NCI-H2029 (cell line): Measurements from ENCODE around the gene DGKI.

ENCODE experiments used
- DNase-seq: peaks from one replicate; lab custom pipeline; 2025; lab: John Stamatoyannopoulos, UW

The DGKI gene

DNA sequence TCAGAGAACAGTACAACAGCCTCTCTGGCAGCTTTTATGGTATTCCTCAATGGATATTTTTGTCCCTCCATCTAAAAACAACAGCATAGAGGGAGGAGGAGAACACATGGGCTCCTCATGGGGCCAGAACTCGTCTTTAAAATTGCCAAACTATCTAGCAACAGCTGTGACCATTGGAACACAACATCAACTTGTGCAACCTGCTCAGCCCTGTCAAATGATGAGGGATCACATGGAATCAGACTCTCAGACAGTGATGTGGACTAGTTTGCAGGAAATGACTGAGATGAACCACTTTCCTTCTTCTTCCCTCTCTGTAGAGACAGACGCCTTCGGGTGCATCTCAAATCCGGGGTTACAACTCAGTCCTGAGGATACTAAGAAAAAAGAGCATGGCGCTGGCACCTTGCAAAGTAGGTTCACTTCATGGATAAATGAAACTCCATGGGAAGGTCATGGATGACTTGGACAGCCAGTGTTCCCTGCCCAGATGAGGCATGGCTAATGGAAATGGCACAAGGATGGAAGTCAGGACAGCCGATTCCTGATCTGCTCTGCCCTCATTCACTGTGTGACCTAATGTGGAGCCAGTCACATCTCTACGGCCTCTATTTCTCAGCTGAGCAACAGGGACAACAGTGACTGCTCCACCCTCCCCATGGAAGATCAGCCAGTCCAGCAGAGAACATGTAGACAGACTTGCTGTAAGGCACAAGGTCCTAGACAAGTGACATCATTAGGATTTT is 24.6 kb upstream of the DGKI start:
- no peak for DNase-seq

DNA sequence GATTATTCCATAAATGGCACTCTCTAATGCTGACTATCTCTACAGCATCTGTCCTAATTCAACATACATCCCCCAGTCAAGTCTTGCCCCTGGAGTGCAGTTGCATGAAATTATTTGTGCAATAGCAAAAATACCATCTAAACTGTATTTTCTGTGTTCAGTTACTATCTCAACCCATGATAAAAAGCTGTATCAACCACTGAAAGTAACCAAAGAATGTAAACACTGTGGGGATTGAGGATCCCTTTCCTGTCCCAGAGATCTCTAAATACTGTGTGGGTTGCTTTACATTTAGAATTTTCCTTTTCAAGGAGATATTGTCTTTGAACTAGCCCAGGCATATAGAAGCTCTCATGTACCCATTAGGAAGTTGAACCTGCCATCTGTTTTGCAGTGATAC is 23.9 kb upstream of the DGKI start:
- DNase-seq, result no peak

DNA sequence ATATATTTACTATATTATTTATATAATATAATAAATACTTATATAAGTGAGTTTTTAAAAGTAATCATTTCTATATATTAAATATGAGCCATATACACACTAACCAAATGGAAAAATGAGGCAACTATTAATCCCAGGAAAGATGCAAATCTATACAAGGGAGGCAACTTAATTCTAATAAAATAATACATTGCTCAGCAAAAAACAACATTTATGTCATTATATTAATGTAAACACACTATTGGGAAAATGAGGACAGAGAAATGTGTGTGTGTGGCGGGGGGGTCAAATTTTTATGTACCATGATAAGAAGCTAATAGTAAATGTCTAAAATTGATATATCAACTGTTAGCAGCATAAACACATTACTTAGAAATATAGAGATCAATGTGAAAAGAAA is 23.3 kb upstream of the DGKI start:
- no peak for DNase-seq

DNA sequence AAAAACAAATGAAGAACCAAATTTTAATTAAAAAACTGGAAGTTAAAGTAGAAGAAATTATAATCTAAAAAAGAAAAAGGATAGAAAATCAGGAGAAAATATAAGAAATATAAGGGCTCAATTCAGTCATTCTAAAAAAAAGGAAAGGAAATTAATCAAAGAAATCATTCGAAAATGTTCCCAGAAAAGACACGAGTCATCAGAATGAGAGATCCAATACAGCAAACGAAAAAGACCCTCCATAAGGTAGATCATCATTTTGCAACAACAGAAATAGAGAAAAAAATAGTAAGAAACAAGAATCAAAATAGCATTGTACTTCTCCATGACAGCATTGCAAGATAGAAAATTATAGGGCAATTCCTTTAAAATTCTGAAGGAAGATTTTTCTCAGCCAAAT is 22.5 kb upstream of the DGKI start:
- DNase-seq, result no peak

DNA sequence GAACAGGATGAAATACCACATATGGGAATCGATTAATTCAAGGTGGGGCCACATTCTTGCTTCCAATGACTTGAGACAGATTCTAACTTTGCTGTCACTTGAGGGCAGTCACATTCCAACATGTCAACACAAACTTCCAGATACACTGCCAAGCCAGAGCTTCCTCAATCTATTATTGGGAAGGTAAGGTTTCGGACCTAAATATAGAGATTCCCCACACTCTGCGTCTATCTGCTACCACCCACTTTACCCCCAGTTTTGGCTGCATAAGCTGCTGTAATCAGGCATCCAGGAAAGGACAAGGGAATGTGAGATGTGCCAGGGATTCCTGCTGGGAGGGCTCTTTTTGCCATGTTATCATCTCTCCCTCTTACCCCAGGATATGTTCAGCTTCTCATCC is 20.5 kb upstream of the DGKI start:
- DNase-seq, result no peak

DNA sequence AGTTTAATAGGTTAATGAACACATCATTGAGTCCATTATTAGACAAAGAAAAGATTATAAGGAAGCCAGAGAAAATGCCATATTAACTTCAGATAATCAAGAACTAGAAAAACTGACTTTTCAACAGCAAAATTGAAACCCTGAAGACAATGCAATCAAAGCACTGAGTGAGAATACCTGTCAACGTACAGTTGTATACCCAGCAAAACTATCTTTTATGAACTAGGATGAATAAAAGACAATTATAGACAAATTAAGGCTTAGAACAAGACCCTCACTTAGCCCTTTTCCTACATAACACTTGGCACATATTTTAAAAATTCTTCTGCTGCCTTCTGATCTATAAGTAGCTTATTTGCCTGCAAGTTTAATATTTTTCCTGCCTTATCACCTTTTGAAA is 19.0 kb upstream of the DGKI start:
- DNase-seq, result no peak

DNA sequence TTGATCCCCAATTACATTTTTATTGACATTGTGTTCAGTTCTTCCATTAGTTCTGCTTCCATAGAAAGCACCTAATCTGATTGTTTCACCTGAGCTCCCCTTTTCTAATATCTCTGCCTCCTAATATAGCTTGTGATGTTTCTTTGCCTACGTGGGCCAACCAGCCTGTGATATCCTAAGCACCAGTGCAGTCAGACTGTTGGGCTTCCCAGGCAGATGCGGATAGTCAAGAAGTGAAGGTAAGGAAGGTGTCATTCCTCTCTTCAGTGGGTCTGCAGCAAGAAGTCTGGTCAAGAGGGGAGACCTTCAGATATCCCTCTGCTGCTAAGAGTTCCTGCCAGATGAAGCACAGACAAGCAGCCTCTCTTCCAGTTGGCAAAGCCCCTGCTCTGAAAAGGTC is 16.2 kb upstream of the DGKI start:
- DNase-seq, result no peak

DNA sequence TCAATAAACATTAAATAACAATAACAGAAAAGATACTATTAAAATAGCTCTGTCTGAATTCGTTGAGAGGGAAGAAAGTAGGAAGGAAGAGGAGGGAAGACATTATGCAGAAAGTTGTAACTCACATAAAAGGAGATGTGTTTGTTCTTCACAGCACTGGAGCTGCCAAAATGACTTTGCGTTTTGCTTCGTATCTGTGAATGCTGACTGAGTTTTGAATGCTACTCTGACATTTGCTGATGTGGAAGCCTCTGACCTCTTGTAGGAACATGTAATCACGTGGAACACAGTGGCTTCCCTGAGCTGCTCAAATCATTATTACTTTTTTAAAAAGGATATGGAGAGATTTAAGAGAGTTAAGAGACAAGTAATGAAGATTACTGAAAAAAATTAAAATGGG is 15.6 kb upstream of the DGKI start:
- no peak for DNase-seq

DNA sequence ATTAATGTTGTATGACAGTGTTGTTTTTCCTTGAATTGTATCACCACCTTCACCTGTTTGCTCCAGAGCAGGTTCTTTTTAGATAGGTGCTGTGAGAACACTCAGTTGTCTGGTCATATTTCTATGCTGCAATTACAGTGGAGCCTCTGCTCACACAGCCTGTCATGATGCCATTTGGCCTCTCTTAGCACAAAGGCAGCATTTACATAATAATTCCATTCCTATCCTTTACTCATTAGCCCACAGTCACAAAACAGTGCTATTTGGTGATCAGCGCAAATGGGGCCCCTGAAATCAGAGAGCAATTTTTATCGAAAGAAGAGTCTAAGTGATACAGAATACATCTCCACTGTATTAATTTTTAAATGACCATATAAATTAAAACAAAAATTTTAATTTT is 13.8 kb upstream of the DGKI start:
- no peak for DNase-seq

DNA sequence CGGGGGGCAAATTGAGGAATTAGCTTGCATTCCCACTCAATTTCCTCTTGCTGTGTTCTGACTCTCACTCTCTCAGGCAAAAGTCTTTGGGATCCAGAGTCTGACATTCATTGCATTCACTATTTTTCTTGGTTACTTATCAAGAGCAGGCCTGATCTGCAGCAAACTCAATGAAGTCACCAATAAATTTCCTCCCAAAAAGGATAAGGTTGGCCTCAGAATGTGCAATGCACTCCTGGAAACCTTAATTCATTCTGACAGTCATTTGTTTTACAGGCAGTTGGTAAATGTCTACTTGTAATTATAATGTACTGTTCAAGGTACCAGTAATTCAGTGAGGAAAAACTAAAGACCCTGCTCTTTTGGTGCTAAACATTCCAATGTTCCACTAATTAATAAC is 6.3 kb upstream of the DGKI start:
- DNase-seq, result no peak

DNA sequence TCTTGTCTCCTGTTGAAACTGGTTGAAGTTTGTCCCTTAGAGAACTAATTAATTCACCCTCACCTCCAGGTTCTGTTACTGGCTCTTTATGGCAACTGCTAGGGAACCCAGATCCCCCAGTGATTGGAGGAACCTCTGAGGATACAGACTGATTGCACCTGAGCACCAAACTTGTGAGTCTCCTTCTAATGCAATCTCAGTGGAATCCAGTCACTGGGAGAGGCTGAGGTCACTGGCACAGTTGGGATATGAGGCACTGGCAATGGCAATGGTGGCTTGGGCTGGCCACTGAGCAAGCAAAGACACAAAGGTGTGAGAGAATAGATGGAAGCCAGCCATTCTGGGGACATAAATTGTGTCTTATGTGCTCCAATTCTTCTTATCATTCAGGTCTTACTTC is 5.3 kb upstream of the DGKI start:
- no peak for DNase-seq

DNA sequence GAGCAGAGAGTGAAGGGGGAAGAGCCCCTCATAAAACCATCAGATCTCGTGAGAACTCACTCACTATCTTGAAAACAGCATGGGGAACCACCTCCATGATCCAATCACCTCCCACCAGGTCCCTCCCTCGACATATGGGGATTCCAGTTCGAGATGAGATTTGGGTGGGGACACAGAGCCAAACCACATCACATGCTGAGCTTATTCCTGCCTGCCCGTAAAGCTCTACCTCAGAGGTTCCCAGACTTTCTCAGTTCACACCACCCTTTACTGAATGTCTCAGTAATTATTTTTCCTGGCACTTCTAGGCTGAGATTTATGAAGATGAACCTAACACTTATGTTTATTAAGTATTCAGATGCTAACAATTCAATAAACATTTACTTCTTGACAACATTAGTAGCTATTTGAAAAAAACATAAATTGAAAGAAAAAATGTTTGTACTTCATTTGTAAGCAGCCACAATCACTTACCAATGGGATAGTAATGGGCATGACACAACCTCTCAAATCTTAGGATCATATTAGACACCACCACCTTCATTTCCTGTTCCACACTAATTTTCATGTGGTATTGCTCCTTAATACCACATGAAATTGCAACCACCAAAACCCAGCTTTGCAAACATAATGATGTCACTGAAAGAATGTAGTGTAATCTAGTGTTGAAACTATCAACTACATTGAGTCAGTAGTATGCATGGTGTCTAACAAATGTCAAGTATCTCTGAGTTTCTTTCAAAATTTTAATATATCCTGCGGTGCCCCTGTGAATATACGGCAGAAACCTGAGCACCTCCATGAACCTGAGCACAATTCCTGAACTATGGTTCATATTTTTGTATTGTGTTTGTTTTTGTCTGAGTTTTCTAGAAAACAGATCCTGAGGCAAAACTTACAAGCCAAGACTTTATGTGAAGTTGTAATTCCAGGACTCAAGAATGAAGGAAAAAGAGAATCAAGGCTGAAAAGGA is 4.5 kb upstream of the DGKI start:
- DNase-seq, result no peak

DNA sequence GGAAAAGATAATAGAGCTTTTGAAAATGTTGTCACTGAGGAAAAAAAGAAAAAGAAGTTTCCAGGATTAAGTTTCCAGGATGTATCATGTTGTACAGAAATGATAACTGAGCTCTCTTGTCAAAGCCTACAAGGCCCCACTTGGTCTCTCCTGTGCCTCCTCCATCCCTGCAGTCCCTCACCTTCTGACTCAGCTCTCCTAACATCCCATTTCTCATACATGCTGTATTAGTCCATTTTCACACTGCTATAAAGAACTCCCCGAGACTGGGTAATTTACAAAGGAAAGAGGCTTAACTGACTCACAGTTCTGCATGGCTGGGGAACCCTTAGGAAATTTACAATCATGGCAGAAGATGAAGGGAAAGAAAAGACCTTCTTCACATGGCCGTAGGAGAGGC is 3.8 kb upstream of the DGKI start:
- DNase-seq, result no peak

DNA sequence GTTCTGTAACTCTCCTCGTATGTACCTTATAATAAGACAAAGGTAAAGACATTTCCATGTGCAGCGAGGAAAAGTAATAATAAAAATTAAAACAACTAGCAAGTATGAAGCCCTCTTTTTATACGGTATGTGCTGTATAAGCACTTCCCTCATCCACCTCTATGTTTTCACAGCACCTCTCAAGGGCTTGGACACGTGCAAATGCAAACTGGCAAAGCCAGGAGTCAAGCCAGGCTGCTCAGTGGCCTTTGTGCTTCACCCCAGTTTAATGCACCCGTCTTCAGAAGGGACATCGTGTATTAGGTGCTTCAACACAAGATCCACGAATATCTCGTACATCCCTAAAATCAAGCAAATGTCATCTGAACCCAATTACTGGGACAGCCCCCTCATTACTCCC is 1.3 kb upstream of the DGKI start:
- DNase-seq, result no peak

DNA sequence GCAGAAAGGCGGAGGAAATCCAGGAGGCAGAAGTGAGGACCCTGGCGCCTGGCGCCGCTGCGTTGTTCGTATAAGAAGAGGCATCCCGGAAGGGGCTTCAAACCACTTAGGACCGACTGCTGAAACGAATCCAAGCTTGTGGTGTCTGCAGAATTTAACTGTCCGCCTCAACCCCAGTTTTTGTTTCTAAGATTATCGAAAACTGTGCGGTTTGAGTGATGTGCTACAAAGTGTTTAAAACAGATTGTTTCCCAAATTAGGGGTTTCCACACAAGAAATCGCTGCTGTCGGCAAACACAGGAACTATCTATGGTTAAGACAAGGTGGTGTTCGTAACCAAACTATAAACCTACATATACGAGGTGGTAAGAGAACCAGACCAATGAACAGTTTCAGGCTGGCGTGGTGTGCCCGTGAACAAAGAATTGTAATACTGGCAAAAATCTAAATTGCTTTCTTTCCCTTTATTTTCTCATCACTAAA is 835 bp upstream of the DGKI start:
- no peak for DNase-seq

DNA sequence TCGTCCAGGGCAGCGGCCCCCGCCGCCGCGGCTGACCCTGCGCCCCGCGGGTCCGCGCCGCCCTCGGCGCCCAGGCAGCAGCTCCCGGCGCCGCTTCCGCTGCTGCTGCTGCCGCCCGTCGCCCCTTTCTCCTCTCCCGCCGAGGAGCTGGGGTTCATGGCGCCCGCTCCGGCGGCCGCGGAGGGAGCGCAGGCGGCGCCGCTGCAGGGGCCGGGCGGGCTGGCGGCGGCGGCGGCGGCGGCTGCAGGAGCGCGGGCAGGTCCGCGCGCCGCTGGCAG is 286 bp downstream of the DGKI start:
- DNase-seq, result no peak

DNA sequence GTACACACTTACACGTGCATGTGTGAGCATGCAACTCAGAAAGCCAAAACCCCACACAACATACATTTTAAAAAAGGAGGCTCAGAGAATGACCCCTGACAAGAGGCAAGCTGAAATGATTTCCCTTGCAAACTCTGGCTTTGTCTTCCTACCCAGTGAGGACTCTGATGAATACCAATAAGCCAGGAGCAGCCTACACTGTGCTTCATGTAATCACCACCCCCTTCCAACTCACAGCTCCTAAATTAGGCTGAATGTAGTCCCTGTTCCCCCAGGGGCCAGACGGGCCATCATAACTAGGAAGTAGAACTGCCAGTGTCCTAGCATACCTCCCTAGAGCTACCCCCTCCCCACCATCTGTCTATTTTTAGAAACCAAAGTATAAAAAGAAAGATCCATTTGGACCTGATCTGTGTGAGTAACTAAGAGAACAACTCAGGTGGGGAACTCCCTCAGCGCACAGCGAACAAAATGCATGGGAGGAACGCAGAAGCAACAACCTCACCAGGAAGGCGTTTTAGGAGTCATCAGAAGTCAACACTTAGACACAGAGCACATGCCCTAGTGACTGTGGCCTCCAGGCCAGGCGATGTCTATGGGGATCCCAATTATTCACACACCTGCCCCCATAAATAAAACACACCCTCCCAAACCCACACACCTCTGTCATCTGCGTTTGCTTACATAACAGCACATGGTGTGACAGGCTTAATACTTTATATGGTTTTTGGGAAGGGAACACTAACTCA is 1.9 kb downstream of the DGKI start:
- DNase-seq, result no peak

DNA sequence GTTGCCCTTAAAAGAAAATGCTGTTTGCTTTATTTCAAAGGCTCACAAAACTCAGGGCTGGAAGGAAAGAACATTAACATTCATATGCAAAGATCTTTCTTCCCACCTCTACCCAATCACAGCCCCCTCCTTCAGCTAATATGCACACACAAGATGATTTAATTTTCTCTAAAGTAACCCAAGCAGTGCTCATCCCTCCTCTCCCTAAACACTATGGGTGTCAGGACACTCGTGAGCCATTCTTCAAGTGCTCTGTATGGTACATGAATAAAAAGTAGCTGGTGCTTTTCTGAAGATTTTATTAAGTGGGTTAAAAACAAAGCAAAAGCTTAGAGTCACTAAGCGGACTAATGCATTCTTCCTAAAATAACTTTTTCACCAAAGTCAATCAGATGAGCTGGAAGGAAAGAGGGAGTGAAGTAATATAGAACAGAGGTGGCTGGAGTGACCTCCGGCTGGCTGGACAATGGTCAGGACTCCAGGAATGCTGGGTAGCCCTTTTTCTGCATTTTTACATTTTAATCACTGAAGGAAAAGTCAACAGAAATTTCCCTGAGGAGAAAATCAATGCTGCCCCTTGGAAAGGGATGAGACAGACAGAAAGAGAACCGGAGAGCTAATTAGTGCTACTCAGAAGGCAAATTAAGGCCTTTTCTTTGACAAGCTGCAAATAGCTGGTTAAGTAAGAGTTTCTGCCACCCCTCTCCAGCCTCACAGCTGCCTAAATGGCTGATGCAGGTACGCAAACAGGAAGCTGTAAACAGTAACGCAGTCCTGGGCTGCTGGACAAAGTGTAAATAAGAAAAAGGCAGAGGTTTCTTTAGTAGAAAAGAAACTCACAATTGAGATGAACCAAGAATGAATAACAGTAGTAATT is 6.6 kb downstream of the DGKI start:
- DNase-seq, result no peak

DNA sequence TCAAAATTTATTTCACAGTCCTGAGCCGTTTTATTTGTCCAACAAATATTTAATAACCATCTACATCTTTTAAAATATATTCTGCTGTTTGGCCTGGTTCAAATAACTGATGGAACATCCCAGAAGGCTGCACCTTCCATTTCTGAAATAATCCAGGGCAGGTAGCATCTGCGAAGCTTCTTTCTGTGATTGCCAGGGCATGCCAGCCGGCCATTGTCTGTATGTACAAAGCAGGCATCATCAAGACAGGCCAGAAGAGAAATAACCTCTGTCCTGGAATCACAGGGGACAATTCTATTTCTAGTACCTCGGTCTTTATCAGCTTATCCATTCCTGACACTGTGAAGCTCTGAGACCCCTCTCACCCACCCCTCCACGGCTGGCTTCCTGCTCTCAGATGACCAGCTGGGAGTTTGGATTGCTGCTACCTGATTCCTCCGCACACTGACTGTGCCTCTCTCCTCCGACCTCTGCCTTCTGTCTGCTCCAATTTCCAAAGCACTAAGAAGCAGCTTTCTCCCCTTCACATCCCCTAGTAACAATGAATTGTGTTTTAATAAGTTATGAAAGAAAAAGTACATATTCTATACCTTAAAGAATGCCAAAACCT is 8.0 kb downstream of the DGKI start:
- DNase-seq, result no peak

DNA sequence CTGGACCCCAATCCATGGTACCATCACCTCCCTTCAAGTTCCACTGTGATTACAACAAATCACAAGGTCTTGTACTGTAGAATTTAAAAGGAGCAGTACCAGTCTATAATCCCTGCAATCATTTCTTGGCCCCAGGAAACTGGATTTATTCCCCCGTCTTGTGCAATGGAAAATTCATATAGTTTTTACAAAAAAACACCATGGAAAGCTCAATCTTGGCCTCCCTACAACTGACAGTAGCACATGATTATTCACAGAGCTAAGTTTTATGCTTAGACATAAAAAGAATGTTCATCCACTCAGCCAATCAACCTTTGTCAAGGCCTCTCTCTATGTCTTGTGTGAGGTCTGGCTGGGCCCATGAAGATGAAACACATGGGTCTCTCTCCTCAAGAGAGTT is 10.2 kb downstream of the DGKI start:
- no peak for DNase-seq

DNA sequence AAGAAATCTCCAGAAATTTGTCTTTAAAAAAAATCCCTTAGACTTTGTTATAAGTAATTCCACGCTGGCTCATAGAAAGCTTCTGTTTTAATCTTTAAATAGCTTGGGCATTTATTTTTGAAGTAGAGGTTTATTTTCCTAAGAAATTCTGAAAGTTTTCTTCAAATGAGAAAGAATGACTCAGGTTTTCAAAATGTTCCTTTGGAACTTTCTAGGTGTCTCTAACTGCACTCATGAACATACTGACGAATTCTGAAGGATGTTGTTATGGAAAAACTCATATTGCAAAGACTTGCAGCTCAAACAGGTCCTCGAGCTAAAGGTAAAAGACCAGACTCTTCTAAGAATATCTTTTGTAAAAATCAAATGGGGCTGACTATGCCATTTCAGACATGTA is 10.7 kb downstream of the DGKI start:
- DNase-seq, result no peak
